ENCODE data around the gene TNFAIP2.

TNFAIP2 gene

DNA sequence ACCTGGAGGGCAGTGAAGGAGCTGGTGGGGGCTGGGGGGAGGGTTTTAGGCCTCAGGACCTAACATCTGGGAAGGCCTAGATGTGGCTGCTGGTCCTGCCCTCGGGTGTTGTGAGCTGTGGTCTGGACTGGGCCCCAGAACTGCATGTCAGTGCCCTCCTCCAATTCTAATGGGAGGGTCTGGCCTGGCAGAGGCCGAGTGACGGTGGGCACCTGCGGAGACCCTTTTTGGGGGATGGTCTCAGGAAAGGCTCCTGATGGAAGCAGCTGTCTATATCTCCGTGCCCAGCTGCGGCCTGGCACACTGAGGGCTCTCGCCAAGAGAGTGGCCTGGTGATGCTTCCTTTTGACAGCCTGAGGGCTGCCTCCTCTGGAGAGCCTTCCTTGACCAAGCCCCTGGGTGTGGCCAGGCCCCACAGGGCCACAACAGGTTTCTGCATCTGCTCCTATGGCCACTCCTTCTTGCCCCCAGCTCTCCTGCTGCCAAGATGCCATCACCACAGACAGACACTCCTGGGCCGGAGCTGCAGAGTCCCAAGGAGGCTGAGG lies 23.5 kb upstream of the TNFAIP2 start:
- Histone ChIP-seq H3K9ac (no peak overlapping the region), H3K4me2 (no peak overlapping the region), H3K27ac (no peak overlapping the region), H3K4me1 (ENCODE audit: low read depth, poor library complexity, severe bottlenecking) (no peaks in the 10 kb centered on the region), H3K27me3 (ENCODE audit: insufficient read depth, low read depth) (no peaks in the 10 kb centered on the region), H3K79me2 (ENCODE audit: insufficient read depth, low read depth) (no peaks in the 10 kb centered on the region), H2AFZ (ENCODE audit: low read depth) (no peak overlapping the region), H3K4me3 (IDR thresholded peaks at IDR 0.05; ENCODE audit: insufficient read depth, low read depth, low read length) (no peak overlapping the region), H3K36me3 (ENCODE audit: insufficient read depth) (no peaks in the 10 kb centered on the region), H4K20me1 (ENCODE audit: insufficient read depth) (no peaks in the 10 kb centered on the region)
- TF ChIP-seq, protein P1, sequence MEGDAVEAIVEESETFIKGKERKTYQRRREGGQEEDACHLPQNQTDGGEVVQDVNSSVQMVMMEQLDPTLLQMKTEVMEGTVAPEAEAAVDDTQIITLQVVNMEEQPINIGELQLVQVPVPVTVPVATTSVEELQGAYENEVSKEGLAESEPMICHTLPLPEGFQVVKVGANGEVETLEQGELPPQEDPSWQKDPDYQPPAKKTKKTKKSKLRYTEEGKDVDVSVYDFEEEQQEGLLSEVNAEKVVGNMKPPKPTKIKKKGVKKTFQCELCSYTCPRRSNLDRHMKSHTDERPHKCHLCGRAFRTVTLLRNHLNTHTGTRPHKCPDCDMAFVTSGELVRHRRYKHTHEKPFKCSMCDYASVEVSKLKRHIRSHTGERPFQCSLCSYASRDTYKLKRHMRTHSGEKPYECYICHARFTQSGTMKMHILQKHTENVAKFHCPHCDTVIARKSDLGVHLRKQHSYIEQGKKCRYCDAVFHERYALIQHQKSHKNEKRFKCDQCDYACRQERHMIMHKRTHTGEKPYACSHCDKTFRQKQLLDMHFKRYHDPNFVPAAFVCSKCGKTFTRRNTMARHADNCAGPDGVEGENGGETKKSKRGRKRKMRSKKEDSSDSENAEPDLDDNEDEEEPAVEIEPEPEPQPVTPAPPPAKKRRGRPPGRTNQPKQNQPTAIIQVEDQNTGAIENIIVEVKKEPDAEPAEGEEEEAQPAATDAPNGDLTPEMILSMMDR (conservative IDR thresholded peaks at IDR 0.05; ENCODE audit: low read depth, low read length), result no peak

DNA sequence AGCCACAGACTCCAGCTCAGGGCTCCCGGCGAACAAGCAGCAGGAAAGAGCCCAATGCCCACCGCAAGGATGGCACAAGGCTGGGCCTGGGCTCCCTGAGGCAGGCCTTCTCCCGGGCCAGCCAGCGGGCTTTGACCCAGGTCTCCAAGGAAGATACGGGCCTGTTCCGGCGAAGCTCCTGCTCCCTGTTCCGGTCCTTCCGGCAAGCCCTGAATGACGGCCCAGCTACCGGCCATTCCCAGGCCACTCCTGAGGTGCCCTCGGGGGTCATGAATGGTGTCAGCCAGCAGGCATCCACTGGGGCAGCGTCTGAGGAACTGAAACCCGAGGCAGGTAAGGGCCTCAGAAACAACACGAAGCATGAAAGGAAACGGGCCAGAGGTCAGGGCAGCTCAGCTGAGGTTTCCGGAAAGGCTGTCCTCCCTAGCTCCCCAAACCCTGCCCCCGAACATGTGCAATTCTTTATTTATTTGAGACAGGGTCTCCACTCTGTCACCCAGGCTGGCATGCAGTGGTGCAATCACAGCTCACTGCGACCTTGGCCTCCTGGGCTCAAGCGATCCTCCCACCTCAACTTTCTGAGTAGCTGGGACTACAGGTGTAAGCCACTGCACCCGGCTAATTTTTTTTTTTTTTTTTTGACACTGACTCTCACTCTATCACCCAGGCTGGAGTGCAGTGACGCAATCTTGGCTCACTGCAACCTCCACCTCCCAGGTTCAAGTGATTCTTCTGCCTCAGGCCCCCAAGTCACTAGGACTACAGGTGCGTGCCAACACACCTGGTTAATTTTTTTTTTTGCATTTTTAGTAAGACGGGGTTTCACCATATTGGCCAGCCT lies 22.8 kb upstream of the TNFAIP2 start:
- no peak overlapping the region for H3K27ac ChIP-seq
- H4K20me1 ChIP-seq (ENCODE audit: insufficient read depth), result no peaks in the 10 kb centered on the region
- no peak overlapping the region for H2AFZ ChIP-seq (ENCODE audit: low read depth)
- no peak overlapping the region for H3K4me2 ChIP-seq
- H3K4me3 ChIP-seq (IDR thresholded peaks at IDR 0.05; ENCODE audit: insufficient read depth, low read depth, low read length), result no peak overlapping the region
- no peaks in the 10 kb centered on the region for H3K27me3 ChIP-seq (ENCODE audit: insufficient read depth, low read depth)
- TF ChIP-seq, protein P1 (conservative IDR thresholded peaks at IDR 0.05; ENCODE audit: low read depth, low read length), result no peak
- H3K36me3 ChIP-seq (ENCODE audit: insufficient read depth), result no peaks in the 10 kb centered on the region
- H3K4me1 ChIP-seq (ENCODE audit: low read depth, poor library complexity, severe bottlenecking), result peaks cover 4% of the 10 kb centered on the region
- no peaks in the 10 kb centered on the region for H3K79me2 ChIP-seq (ENCODE audit: insufficient read depth, low read depth)
- H3K9ac ChIP-seq, result no peak overlapping the region

DNA sequence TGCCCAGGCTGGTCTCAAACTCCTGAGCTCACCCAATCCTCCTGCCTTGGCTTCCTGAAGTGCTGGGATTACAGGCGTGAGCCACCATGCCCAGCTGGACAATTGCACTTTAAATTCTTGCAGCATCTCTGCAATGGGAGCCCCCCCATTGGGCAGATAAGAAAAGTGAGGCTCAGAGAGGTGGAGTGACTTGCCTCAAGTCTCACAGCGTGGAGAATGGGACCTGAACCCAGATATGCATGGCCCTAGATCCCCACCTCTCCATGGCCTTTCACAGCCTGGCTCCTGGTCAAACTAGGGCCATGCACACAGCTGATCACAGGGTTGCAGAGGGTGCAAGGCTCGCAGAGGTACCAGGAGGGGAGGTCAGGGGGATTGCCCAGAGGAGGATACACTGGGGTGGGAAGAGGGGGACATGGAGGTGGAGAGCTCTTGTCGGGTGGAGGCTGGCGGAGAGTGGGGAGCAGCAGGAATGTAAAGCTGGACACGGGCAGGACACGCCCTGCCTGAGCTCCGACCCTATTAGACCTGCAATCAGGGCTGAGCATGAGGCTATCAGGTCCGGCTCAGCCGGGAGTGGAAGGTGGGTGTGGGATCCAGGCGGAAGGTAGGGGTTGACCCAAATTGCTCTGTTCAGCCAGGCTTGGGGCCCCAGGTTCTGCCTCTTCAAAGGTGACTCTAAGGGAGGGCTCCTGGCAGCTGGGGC lies 21.9 kb upstream of the TNFAIP2 start:
- Histone ChIP-seq H3K4me2 (no peak overlapping the region), H3K4me1 (ENCODE audit: low read depth, poor library complexity, severe bottlenecking) (peaks cover 13% of the 10 kb centered on the region), H4K20me1 (ENCODE audit: insufficient read depth) (no peaks in the 10 kb centered on the region), H2AFZ (ENCODE audit: low read depth) (no peak overlapping the region), H3K9ac (no peak overlapping the region), H3K27ac (no peak overlapping the region), H3K79me2 (ENCODE audit: insufficient read depth, low read depth) (no peaks in the 10 kb centered on the region), H3K27me3 (ENCODE audit: insufficient read depth, low read depth) (no peaks in the 10 kb centered on the region), H3K4me3 (IDR thresholded peaks at IDR 0.05; ENCODE audit: insufficient read depth, low read depth, low read length) (no peak overlapping the region), H3K36me3 (ENCODE audit: insufficient read depth) (no peaks in the 10 kb centered on the region)
- TF ChIP-seq, protein P1 (conservative IDR thresholded peaks at IDR 0.05; ENCODE audit: low read depth, low read length), result no peak

DNA sequence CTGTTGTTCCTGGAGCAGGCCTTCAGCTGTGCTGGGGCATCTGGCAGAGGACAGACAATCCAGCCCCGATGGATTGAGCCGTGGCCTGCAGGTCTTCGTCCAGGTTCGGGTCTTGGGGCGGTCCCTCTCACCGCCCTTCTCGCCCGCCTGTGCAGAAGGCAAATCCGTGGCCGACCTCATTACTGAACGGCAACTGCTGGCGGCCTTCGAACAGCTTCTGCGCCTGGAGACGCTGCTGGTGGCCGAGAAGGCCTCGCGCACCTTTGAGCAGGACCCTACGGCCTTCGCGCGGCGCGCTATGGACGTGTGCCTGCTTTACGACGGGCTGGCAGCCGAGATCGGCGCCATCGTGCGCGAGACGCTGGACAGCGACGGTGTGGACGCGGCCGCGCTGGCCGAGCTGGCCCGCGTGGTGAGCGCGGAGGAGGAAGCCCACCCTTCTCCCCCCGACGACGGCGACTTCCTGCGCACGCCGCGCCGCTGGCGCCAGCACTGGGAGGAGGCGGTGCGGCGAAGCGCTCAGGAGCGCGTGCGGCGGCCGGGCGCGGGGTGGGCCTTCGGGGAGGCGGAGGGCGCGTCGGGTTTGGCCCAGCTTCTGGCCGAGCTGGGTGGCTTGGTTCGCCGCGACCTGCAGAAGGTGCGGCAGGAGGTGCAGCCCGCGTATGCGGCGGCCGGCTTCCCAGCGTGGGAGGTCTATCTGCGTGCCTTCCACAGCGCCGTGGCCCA lies 21.1 kb upstream of the TNFAIP2 start:
- TF ChIP-seq, protein P1 (conservative IDR thresholded peaks at IDR 0.05; ENCODE audit: low read depth, low read length), result no peak
- Histone ChIP-seq H3K36me3 (ENCODE audit: insufficient read depth) (no peaks in the 10 kb centered on the region), H4K20me1 (ENCODE audit: insufficient read depth) (no peaks in the 10 kb centered on the region), H3K4me1 (ENCODE audit: low read depth, poor library complexity, severe bottlenecking) (peaks cover 18% of the 10 kb centered on the region), H2AFZ (ENCODE audit: low read depth) (no peak overlapping the region), H3K4me2 (no peak overlapping the region), H3K27me3 (ENCODE audit: insufficient read depth, low read depth) (no peaks in the 10 kb centered on the region), H3K27ac (no peak overlapping the region), H3K9ac (no peak overlapping the region), H3K4me3 (IDR thresholded peaks at IDR 0.05; ENCODE audit: insufficient read depth, low read depth, low read length) (no peak overlapping the region), H3K79me2 (ENCODE audit: insufficient read depth, low read depth) (no peaks in the 10 kb centered on the region)

All from KMS-11 (cell line).